BE2C (cell line): ENCODE results near the gene TDRD6.

Experiments
- DNase-seq: peaks from one replicate; pipeline ENCODE4 v3.0.0-alpha.2; 2020
- H3K27me3 ChIP-seq: fragments of 250-450 bp; sonication (Bioruptor Pico); 2 replicates; pipeline ENCODE4 v1.5.1; 2020; ENCODE audit warnings: mild to moderate bottlenecking
- H3K36me3 ChIP-seq: fragments of 250-450 bp; sonication (Bioruptor Pico); 2 replicates; pipeline ENCODE4 v1.5.1; 2020; ENCODE audit warnings: mild to moderate bottlenecking
- H3K4me1 ChIP-seq: fragments of 250-450 bp; sonication (Bioruptor Pico); 2 replicates; pipeline ENCODE4 v1.5.1; 2020
- H3K4me3 ChIP-seq: 2 replicates; pipeline ENCODE4 v1.5.1; 2011; ENCODE audit warnings: low read depth, low read length
- H3K9me3 ChIP-seq: fragments of 250-450 bp; sonication (Bioruptor Pico); 2 replicates; pipeline ENCODE4 v1.5.1; 2020
- TF ChIP-seq, protein P1 (sequence below): IDR thresholded peaks from 2 replicates; pipeline ENCODE4 v1.5.1; 2012; ENCODE audit warnings: mild to moderate bottlenecking, low read depth, low read length

Gene TDRD6

DNA sequence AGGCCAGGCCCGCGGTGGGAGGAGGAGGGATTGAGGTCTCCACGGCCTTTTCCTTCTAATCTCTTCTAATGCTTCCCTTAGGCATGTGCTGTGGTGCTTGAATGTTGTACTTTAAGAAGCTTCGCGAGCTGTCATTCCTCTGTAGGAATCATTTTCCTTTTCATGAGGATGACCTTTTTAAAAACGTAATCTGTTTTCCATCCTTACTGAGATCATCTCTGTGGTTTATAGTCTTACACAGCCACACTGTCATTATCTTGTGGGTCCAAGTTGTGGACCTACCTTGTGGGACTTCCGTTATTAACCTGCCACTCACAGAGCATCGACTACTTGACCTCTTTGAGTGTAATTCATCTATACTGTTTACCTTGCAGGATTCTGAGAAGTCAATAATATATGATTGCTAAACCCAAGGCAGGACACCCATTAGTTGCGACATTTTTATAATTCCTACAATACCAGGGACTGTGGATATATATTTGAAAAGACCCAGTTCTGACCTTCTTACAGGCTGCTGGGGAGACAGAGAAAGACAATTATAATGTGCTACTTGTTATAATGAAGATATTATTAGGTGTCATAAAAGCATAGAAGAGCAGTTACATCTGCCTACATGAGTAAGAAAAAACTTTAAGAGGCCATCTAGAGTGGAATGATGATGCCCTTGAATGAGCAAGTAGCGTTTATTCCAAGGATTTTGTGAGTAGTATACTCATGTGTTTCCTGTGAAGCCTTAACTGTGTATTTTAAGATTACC lies 34.1 kb upstream of the TDRD6 start:
- TF ChIP-seq, protein P1, sequence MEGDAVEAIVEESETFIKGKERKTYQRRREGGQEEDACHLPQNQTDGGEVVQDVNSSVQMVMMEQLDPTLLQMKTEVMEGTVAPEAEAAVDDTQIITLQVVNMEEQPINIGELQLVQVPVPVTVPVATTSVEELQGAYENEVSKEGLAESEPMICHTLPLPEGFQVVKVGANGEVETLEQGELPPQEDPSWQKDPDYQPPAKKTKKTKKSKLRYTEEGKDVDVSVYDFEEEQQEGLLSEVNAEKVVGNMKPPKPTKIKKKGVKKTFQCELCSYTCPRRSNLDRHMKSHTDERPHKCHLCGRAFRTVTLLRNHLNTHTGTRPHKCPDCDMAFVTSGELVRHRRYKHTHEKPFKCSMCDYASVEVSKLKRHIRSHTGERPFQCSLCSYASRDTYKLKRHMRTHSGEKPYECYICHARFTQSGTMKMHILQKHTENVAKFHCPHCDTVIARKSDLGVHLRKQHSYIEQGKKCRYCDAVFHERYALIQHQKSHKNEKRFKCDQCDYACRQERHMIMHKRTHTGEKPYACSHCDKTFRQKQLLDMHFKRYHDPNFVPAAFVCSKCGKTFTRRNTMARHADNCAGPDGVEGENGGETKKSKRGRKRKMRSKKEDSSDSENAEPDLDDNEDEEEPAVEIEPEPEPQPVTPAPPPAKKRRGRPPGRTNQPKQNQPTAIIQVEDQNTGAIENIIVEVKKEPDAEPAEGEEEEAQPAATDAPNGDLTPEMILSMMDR = no peak
- peak overlapping the region; percentile 75 for H3K4me3 ChIP-seq
- H3K4me1 ChIP-seq = no peaks in the 10 kb centered on the region; the same call in 1 of the 2 replicates
- H3K27me3 ChIP-seq = peaks cover 17% of the 10 kb centered on the region
- no peaks in the 10 kb centered on the region for H3K36me3 ChIP-seq
- no peak for DNase-seq
- no peaks in the 10 kb centered on the region for H3K9me3 ChIP-seq

DNA sequence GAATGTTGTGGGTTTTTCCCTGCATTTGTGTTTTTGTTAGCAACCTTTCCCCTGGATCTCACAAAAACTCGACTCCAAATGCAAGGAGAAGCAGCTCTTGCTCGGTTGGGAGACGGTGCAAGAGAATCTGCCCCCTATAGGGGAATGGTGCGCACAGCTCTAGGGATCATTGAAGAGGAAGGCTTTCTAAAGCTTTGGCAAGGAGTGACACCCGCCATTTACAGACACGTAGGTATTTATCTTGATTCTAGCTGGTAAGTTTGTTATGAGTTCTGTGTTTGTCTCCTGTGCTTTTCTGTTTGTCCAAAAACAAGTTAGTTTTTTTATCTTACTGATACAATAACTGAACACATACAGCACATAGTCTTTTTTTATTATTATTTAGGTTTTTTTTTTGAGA lies 31.9 kb upstream of the TDRD6 start:
- no peaks in the 10 kb centered on the region; the same call in 1 of the 2 replicates for H3K4me1 ChIP-seq
- peak; percentile 31 for DNase-seq
- no peaks in the 10 kb centered on the region for H3K36me3 ChIP-seq
- TF ChIP-seq, protein P1 = peak; percentile 62
- no peak overlapping the region for H3K4me3 ChIP-seq
- H3K27me3 ChIP-seq = peaks cover 17% of the 10 kb centered on the region
- no peaks in the 10 kb centered on the region for H3K9me3 ChIP-seq

DNA sequence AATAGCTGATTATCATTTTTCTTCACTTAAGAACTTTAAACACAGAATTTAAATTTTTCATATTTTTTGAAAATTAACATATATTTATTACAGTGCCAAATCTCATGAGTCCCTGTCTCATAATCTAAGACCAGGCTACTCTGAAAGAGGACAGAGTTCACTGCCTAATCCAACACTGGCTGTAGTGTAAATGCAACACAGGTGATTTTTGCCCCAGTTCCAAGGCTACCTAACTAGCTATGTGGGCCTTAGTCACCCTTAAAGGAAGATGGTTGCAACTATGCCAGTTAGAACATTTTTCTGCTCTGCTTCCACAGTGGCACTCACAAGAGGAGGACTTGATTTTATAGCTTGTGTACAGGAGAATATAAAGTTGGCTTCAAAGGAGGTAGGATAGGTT lies 30.0 kb upstream of the TDRD6 start:
- no peaks in the 10 kb centered on the region for H3K9me3 ChIP-seq
- peaks cover 13% of the 10 kb centered on the region for H3K27me3 ChIP-seq
- H3K4me3 ChIP-seq = no peak overlapping the region
- TF ChIP-seq, protein P1 = no peak
- DNase-seq = no peak
- no peaks in the 10 kb centered on the region for H3K36me3 ChIP-seq
- H3K4me1 ChIP-seq = no peaks in the 10 kb centered on the region; the same call in 1 of the 2 replicates

DNA sequence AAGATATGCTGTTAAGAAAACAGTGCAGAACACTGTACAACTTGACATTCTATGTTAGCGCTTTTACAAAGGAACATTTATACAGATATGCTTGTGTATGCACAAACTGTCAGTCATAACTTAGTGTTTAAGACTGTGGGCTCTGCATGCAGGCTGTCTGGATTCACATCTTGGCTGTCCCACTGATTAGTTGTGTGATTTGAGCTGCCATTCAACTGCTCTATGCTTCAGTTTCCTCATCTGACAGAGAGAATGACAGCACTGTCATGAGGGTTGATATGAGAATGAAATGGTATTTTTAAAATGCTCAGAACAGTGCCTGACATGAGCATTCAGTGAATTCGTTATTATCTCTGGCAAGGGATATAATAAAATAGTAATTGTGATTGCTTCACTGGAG lies 26.2 kb upstream of the TDRD6 start:
- Histone ChIP-seq H3K27me3 (no peaks in the 10 kb centered on the region), H3K36me3 (no peaks in the 10 kb centered on the region), H3K4me3 (no peak overlapping the region), H3K4me1 (no peaks in the 10 kb centered on the region), H3K9me3 (no peaks in the 10 kb centered on the region)
- DNase-seq = no peak
- TF ChIP-seq, protein P1 = no peak

DNA sequence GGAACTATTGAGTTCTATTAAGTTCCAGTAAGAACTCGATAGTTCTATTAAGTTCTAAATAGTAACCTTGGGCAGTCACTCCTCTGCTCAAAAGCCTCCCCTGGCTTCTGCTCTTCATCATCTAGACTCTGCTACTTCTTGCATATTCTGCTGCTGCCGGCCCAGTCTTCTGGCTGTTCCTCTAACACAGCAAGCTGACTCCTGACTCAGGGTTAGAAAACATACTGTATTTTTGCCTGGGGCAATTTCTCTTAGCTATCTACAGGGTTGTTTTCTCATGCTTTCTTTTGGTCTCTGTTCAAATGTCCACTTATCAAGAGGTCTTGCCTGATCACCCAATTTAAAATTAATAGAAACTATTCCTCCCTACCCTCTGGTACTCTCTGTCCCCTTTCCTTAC lies 20.3 kb upstream of the TDRD6 start:
- TF ChIP-seq, protein P1 = no peak
- no peaks in the 10 kb centered on the region for H3K4me1 ChIP-seq
- H3K27me3 ChIP-seq = no peaks in the 10 kb centered on the region
- DNase-seq = no peak
- no peaks in the 10 kb centered on the region for H3K36me3 ChIP-seq
- no peaks in the 10 kb centered on the region for H3K9me3 ChIP-seq
- no peak overlapping the region for H3K4me3 ChIP-seq

DNA sequence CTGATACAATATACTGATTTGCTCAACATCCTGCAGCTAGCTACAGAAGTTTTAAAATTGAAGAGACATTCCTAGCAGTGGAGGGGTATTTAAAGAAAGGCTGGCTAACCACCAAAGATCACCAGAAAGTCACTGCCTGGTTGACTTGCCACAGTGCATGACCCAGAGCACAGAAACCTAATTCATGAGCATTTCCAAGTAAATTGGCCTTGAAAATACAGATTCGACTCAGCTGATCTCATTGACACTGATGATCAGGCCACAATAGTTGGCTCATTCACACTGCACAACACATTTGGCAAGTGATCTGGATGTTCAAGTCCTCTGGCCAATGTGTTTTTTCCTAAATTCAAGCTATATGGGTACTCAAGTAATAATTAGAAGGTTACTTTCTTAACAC lies 13.3 kb upstream of the TDRD6 start:
- no peak overlapping the region for H3K4me3 ChIP-seq
- H3K36me3 ChIP-seq = no peaks in the 10 kb centered on the region
- no peak for DNase-seq
- H3K4me1 ChIP-seq = no peaks in the 10 kb centered on the region
- H3K9me3 ChIP-seq = no peaks in the 10 kb centered on the region
- TF ChIP-seq, protein P1 = no peak
- H3K27me3 ChIP-seq = no peaks in the 10 kb centered on the region
